Stimulated activated CD4-positive, alpha-beta T cell treated with anti-CD3 and anti-CD28 coated beads, Interleukin-4, amount 100 ng/mL, for 48 hours (primary cell): ENCODE measurements around the gene GIMAP6.
"Not testable (repeated sequence)": the region's sequence is repeated elsewhere in the genome, so short reads cannot be mapped to it uniquely, and the experiment has no call there.

Experiments used
- DNase-seq, 2 donors: peaks; one replicate each; pipeline ENCODE4 v3.0.0-alpha.2; 2020; ENCODE audit warnings: low read depth in 2 of 2

GIMAP6 gene

DNA sequence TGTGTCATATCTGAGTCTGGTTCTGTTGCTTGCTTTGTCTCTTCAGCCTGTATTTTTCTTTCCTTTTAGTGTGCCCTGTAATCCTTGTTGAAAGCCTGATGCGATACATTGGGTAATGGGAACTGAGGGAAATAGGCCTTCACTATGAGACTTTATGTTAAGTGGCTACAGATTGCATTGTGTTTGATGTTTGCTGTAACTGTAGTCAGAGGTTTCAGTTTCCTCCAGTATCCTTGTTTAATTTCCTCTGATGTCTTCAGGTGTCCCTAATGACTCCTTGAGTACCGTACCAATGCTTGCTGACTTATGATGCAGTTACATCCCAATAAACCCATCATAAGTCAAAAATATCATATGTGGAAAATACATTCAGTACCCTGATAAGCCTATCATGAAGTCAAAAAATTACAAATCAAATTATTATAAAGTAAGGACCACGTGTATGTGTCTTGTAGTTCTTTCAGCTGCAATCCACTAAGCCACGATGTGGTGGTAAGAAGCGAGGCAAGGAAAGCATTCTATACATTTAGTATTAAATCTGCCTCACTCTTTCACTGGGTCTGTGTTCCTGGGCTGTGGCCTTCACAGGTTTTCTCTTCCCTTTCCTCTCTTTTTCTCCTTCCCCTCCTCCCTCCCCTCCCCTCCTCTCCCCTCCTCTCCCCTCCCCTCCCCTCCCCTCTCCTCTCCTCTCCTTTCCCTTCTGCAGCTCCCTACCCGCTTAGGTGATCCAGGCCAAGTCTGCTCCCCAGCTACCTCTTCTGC lies 13.3 kb upstream of the GIMAP6 start:
- no peak for DNase-seq

DNA sequence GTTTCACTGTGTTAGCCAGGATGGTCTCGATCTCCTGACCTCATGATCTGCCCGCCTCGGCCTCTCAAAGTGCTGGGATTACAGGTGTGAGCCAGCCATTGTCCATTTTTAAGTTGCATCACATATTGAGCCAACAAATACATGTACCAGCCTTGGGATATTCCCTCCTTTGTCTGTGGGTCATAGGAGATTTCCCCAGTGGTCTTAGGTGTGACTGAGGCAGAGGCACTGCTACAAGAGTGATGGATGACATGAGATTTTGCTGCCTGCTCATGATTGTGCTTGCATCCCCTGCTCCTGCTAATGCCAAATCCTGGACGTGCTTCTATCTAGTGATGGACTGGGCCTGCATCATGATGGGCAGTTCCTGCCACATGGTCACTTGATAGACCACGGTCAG lies 10.7 kb upstream of the GIMAP6 start:
- DNase-seq: no peak

DNA sequence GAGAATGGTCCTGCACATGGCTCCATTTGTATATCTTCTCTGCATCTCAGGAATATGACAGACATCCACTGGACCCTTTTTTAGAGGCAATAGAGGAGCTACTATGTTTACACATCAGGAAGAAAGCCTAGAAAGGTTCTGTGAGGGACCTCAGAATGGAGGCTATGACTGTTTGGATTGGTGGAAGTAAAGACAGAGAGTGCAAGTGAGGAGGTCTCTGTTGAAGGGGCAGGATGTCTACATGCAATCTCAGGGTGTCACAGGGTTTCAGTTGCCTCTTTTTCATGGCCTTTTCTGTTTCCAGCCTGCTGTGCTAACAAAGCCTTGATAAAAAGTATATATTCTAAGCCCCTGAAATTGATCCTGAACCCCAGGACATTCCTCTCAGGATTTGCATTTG lies 9.7 kb upstream of the GIMAP6 start:
- no peak for DNase-seq

DNA sequence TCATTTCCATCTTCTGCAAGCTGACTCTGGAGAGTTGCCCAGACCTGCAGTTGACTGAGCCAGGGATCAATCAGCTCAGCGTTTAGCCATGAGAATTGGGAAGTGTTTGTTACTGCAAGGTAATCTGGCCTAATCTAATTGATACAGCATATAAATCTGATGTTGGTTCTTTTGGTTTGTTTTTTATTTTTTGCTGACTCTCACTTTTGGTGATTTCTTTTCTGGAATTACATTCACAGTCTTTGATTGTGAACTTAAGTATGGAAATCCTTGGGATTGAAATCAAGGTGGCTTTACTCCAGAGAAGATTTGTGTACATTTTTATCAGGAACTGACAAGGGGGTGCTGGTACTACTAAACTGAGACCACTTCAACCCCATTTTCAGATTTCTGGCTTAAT lies 1.7 kb upstream of the GIMAP6 start:
- DNase-seq: no peak

DNA sequence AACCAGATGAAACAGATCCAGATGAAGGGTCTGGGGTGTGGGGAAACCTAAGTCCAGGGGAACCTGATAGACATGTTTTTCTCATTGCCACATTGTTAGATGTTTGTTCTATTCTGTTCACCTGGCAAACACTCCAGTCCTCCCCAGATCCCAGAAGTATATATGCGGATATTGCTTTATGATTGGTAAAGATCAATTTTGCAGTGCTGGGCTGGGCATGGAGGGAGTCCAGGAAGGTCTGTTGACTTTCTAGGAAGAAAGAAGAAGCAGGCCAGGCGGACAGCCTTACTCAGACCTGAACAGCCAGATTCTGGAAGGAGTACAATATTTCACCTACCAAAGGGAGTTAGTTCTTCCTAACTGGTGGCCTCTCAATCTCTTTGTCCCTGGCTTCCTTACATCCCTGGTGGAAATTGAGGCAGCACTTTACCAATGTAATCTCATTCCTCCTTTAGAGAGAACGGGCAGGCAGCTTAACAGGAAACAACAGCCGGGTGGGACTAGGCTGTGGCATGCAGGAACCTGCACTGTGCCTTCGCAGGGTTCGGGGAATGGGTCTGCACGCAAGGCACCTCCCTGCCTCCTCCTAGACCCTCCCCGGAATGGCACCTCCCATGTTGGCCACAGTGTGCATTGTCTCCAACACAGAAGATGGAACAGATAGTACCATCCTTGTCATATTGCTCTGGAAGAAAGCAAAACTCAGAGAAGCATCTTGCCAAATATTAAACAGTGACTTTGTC lies 930 bp downstream of the GIMAP6 start:
- peak; percentile 22 to 32 for DNase-seq

DNA sequence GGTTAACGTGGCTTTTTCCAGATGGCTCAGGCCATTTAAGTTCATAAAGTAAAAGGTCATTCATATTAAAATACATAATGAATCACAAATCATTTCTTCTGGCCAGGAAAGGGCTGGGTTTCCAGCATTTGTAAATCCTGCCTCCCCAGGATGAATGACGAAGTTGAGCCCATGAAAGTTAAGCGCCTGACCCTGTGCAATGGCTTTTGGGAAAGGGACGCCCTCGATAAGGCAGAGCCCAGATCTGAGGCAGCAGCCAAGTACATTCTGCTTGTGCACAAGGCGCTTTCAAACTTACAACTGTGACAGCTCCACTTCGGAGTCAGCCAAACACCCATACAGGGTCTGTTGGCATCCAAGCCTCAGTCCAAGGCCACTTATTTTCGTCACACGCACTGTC lies 2.8 kb downstream of the GIMAP6 start:
- no peak for DNase-seq

DNA sequence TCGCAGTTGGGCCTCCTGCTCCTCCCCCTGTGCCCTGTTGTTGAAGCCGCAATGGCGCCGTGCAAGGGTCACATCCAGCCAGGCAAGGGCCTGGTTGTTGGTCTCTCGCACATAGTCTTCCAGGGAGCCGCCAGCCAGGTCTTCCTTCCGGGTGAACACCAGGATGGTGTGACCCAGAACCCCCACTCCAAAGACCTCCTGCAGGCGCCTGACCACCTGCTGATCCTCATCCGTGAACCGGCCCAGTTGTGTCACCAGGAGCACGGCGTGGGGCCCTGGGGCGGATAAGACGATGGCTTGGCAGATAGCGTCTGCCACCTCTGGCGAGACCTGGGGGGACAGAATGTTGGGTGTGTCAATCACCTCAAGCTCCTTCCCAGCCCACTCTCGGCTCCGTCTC lies 4.2 kb downstream of the GIMAP6 start:
- no peak for DNase-seq

DNA sequence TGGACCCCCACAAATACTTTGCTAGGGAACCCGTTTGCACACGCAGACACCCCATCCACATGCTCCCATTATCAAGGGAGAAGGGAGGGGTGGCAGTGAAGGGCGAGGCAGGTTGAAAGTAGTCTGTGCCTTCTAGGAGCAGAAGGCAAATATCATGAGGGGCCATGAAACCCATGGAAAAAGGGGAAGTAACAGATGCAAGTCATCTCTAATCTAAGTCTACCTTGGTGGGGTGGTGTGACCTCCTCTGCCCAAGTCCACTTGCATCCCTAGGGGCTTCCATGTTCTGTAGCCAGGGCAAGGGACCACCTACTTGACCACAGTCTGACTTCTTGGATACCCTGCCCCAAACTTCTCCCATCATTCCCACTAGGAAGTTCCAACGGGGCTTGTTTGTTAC lies 5.5 kb downstream of the GIMAP6 start:
- no peak for DNase-seq

DNA sequence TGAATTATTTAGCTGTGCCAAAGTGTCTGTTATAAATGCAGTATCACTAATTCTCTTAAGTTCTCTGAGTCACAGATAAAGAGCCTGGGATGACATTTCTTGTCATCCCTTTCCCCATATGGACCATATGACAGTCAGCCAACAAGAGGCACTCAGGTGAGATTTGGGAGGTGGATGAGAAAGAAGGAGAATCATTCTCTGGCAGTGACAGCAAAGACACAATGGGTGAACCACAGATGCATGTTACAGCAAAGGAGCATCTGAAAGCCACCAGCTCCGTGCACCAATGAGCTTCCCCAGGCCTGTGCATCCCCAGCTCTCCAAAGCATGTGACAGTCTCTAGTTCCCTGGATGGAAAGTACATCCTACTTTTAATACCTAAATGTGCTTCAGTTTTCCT lies 10.8 kb downstream of the GIMAP6 start:
- DNase-seq: no peak

DNA sequence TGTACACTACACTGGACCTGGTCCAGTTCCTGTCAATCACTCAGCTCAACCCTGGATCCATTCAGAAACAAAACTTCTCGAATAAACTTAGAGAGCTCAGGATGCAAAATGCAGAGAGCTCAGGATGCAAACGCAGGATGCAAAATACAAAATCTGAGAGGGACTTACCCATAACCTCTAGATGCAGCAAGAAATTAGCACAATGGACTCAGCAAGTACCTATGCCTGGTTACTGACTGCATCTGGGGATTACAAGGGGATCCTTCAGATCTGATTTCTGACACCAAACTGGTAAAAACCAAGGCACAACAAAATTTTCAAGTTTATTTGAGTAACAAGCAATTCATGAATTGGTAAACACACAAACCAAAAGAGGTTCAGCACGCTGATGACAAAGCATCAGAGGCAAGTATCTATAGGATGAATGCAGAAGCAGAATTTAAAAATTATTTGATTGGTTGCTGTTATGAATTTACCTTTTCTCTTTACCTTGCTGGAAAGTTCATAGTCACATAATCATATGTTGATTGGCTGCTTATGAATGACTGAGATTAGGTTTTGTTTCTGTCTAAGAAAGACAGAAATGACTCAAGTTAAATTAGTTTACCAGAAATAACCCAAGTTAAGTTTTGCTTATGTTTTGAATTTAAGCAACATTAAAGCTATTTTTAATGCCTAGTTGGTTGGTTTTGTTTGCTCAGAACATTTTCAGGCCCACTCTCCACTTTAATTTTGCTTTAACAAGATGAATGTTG lies 11.4 kb downstream of the GIMAP6 start:
- DNase-seq: no peak

DNA sequence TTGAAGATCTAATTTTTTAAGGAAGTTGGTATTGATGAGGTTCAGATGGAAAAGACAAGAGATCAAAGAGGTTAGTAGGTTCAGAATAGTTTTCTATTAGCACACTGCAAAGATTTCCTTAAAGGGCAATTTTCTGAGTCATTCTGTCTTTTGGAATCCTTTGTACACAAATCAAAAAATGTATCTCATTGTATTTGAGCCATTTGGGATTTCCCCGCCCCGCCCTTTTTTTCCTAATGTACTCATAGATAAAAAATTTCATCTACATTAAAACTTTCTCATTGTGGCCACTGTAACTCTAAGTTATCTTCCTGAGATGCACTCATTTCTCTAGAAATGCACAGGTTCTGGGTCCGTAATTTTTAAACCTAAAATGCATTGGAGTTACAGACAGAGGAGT lies 12.1 kb downstream of the GIMAP6 start:
- no peak for DNase-seq

DNA sequence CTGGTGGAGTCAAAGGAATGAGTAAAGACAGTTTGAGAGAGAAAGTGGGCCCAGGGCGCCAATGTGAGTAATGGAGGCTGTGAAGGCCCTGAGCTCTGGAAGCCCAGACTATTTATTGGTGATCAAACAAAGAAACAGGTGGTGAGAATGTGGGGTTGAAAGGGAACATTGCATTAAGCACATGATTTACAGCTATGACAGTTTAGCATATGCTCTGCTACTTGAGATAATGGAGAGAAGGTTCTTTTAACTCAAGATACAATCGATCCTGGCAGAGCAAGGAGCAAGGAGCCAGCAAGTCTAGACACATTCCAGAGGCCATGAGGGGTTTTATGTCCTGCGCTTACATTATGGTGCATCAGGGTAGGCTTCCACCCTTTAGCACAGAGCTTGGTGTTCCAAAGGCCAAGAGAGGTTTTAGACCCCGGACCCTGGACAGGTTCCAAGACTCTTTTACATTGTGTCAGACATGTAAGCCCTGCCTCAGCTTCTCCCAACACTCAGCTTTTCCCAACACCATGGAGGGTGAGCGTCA lies 16.9 kb downstream of the GIMAP6 start:
- not testable (repeated sequence) for DNase-seq

DNA sequence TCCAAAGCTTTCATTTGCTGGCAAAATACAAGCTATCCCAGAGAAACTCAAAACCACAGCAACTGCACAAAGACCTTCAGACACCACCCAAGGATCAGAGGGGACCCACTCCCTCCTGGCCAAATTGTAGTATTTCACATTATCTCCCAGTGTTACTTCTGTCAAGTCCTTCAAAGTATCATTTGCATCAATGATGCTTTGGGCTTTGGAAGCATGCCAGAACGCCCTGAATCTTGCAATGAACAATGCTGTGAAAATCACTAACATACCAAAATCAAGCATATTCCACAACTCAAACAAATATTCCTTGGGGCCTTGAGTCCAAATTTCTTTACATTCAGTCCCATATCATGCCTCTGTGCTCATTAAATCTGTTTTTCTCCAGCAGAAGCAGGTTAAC lies 17.8 kb downstream of the GIMAP6 start:
- DNase-seq: not testable (repeated sequence)

DNA sequence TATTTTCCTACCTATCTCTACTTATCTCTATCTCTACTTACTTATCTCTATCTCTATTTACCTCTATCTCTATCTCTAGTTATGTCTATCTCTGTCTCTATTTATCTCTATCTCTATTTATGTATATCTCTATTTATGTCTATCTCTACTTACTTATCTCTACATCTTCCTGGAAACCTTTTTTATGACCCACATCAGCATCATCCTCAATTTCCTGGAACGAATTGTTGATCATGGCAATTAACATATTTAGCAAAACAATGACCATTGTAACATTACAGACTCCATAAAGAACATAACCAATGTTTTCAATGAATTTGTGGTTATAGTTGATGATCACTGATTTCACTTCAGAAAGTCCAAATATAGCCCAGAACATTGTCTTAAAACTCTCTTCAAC lies 18.3 kb downstream of the GIMAP6 start:
- no peak for DNase-seq

DNA sequence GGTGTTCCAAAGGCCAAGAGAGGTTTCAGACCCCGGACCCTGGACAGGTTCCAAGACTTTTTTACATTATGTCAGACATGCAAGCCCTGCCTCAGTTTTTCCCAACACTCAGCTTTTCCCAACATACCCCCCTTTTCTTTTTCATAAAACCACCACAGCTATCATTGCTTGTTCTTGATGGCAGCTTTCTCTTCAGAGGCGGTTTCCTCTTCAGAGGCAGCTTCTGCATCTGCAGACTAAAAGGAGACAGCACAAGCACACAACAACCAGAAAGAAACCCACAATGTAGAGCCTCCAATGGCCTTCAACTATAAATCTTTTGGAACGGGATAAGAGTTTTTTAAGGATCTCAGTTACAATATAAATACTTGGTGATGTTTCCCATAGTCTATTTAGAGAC lies 19.3 kb downstream of the GIMAP6 start:
- DNase-seq: no peak

DNA sequence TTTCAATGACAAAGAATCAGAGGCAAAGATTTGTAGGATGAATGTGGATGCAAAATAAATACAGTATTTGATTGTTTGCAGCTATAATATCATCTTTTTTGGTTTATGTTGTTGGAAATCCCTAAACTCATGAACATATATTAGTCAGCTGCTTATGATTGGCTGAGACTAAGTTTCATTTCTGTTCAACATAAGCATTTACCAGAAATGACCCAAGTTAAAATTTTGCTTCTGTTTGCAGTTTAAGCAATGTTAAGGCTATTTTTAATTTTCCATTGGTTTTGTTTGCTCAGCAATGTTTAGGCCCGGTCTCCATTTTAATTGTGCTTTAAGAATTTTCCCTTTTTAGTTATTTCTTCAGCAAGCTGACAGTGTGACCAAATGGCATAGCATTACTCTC lies 22.0 kb downstream of the GIMAP6 start:
- DNase-seq: no peak

DNA sequence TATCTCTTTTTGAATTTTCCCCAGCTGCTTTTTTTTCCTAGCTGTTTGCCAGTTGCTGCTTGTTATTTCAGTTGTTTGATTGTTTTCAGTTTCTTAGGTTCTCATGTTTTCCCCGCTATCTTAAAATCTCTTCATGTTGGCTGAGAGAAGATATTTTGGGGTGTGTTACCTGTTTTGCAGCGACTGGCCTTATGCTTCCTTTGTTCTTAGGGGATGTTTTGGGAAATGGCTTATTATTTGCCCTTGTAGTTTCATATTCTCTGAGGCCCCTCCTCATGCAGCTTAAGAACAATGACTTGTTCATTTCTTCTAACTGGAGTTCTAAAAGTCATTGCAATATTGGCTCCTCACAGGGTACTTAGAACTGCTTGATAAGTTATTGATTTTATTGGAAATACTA lies 28.6 kb downstream of the GIMAP6 start:
- not testable (repeated sequence) for DNase-seq

DNA sequence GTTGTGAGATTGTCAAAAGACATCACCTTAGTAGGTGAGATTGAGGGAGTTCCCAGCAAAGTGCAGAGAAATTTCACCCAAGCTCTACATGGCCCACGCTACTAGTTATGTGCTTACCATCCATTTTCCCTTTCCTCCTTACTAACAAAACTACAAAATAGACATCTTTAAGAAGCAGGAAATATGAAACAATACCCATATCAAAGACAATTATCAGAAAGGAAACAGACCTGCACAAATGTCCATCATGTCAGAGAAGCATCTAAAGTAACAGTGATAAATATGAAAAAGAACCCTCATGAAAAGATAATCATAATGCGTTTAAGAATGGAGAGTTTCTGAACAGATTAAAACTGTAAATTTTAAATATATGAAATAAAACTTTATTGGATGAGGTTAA lies 36.8 kb downstream of the GIMAP6 start:
- no peak for DNase-seq

DNA sequence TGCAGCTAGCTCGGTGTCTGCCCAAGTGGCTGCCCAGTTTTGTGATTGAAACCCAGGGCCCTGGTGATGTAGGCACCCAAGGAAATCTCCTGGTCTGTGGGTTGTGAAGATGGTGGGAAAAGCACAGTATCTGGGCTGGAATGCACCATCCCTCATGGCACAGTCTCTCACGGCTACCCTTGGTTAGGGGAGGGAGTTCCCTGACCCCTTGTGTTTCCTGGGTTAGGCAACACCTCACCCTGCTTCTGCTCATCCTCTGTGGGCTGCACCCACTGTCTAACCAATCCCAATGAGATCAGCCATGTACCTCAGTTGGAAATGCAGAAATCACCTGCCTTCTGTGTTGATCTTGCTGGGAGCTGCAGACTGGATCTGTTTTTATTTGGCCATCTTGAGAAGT lies 37.4 kb downstream of the GIMAP6 start:
- DNase-seq: no peak

DNA sequence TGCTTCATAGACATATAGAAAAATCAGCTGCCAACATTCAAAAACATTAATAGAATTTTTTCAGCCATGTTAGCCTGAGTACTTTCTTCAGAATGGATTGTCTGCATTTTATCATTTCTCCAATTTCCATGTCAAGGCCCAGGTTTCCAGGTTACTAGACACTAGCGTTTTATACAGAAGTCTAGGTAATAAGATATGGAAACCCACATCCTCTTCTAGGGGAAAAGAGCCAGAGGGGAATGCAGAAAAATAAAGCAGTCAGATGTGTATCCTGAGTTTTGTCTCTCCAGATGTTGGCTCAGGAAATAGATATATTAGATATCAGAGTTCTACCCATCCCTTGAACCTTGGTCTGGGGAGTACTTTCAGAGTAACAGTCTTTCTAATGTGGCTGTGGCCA lies 44.6 kb downstream of the GIMAP6 start:
- no peak for DNase-seq

DNA sequence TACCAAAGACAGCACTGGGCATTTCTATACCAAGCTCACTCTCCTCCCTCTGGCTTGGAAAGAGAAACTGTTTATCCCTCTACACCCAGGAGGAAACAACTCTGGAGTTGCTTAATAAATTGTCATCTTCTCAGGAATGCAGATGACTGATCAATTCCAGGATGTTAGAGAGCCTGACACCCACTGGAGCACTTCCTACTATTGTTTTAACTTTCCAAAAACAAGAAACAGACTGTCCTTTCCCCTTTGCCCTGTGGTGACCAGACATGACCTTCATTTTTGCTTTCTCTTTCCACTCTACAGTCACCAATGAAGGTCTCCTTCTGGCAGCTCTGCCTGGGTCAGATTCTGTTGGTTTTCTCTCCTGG lies 45.4 kb downstream of the GIMAP6 start:
- DNase-seq: no peak

DNA sequence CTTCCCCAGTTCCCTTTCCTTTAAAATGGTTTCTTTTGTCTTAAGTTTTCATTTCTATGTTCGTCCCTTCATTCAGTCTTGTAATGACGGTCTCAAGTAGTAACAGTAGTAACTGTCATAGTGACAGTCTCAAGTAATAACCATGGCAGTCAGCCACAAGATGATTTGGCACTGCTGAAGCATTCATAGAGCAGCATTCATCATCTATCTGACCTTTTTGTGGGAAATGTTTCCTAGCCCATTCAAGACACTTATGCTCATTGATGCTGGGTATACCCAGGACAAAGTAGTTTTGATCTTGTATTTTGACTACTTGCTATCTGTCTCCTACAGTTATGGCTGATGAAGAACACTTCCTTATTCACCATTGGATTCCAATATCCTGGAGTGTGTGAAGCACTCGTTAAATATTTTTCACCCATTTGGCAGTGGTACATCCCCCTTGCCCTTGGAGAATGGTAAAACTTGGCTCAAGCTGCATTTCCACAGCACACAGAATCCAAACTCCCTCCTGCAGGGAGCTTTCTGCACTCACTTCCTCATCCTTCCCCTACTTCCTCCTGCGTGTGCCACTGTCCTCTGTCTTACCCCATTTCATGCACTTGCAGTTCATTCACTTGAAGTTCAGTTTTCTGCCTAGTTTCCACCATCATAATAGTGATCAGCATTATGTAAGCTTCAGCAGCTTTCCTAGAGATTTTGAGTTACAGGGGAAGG lies 46.0 kb downstream of the GIMAP6 start:
- no peak for DNase-seq
